Right atrium auricular region (tissue), 2 donors: ENCODE measurements around the gene ADIPOQ. TPM values are rescaled to one million over a fixed set of nuclear protein-coding genes. Genes with fewer than 3 reads are reported as not detected.

Experiments used
- total RNA-seq, 2 donors: library from RNA; depleted of rRNA; stranded (reverse); fragments of >200 nt; gene quantifications; one replicate each; pipeline ENCODE4 v1.1.0, GENCODE V29; 2016

ADIPOQ gene
- total RNA-seq, 2 donors from 2014 or later: 2.4 to 19.1 TPM

Other genes with a start within 250 kb of the ADIPOQ start
- gene AHSG, start 229.7 kb upstream of the ADIPOQ start, total RNA-seq: not detected
- not detected for gene FETUB, start 202.3 kb upstream of the ADIPOQ start, total RNA-seq
- gene HRG, start 176.7 kb upstream of the ADIPOQ start, total RNA-seq: not detected
- gene KNG1, start 125.4 kb upstream of the ADIPOQ start, total RNA-seq: under 1 TPM in 1 of 2 donors, not detected in 1; 0.59 TPM
- 100 to 1,000 TPM; 302 to 323 TPM for gene EIF4A2, start 59.1 kb upstream of the ADIPOQ start, total RNA-seq
- gene RFC4, start 36.2 kb upstream of the ADIPOQ start, total RNA-seq: 1 to 10 TPM; 7.2 to 8.9 TPM
- 10 to 100 TPM; 55.1 to 94.3 TPM for gene ST6GAL1, start 87.8 kb downstream of the ADIPOQ start, total RNA-seq